Measurements from ENCODE around the gene SCGN.

GRCh38 chr6:25628471-25629197 is 23.4 kb upstream of the SCGN start:
- TF ChIP-seq ARNTL (CRISPR knock-in tag; IDR thresholded peaks at IDR 0.05; ENCODE audit: borderline replicate concordance, low read depth) (no peak), ZNF70 (CRISPR knock-in tag; IDR thresholded peaks at IDR 0.05) (no peak), ZFP3 (CRISPR knock-in tag; IDR thresholded peaks at IDR 0.05) (no peak), GLIS3 (CRISPR knock-in tag; IDR thresholded peaks at IDR 0.05) (no peak), ZFP30 (CRISPR knock-in tag; IDR thresholded peaks at IDR 0.05) (no peak), OSR1 (CRISPR knock-in tag; IDR thresholded peaks at IDR 0.05) (no peak), TSHZ2 (CRISPR knock-in tag; IDR thresholded peaks at IDR 0.05) (no peak), ZNF8 (CRISPR knock-in tag; IDR thresholded peaks at IDR 0.05) (no peak), ISL1 (CRISPR knock-in tag; IDR thresholded peaks at IDR 0.05) (no peak), CSRNP3 (CRISPR knock-in tag; IDR thresholded peaks at IDR 0.05) (no peak), RARB (CRISPR knock-in tag; IDR thresholded peaks at IDR 0.05) (no peak)
- TF ChIP-seq, protein P1, sequence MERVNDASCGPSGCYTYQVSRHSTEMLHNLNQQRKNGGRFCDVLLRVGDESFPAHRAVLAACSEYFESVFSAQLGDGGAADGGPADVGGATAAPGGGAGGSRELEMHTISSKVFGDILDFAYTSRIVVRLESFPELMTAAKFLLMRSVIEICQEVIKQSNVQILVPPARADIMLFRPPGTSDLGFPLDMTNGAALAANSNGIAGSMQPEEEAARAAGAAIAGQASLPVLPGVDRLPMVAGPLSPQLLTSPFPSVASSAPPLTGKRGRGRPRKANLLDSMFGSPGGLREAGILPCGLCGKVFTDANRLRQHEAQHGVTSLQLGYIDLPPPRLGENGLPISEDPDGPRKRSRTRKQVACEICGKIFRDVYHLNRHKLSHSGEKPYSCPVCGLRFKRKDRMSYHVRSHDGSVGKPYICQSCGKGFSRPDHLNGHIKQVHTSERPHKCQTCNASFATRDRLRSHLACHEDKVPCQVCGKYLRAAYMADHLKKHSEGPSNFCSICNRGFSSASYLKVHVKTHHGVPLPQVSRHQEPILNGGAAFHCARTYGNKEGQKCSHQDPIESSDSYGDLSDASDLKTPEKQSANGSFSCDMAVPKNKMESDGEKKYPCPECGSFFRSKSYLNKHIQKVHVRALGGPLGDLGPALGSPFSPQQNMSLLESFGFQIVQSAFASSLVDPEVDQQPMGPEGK (CRISPR knock-in tag; IDR thresholded peaks at IDR 0.05; ENCODE audit: borderline replicate concordance) = no peak
- TF ChIP-seq, protein P2, sequence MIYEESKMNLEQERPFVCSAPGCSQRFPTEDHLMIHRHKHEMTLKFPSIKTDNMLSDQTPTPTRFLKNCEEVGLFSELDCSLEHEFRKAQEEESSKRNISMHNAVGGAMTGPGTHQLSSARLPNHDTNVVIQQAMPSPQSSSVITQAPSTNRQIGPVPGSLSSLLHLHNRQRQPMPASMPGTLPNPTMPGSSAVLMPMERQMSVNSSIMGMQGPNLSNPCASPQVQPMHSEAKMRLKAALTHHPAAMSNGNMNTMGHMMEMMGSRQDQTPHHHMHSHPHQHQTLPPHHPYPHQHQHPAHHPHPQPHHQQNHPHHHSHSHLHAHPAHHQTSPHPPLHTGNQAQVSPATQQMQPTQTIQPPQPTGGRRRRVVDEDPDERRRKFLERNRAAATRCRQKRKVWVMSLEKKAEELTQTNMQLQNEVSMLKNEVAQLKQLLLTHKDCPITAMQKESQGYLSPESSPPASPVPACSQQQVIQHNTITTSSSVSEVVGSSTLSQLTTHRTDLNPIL (CRISPR knock-in tag; IDR thresholded peaks at IDR 0.05; ENCODE audit: low read depth) = no peak
- TF ChIP-seq, protein P3, sequence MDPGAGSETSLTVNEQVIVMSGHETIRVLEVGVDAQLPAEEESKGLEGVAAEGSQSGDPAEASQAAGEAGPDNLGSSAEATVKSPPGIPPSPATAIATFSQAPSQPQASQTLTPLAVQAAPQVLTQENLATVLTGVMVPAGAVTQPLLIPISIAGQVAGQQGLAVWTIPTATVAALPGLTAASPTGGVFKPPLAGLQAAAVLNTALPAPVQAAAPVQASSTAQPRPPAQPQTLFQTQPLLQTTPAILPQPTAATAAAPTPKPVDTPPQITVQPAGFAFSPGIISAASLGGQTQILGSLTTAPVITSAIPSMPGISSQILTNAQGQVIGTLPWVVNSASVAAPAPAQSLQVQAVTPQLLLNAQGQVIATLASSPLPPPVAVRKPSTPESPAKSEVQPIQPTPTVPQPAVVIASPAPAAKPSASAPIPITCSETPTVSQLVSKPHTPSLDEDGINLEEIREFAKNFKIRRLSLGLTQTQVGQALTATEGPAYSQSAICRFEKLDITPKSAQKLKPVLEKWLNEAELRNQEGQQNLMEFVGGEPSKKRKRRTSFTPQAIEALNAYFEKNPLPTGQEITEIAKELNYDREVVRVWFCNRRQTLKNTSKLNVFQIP (CRISPR knock-in tag; IDR thresholded peaks at IDR 0.05; ENCODE audit: borderline replicate concordance, low read depth) = no peak

Measured in SK-N-SH treated with all-trans-retinoic acid at 6 μM for 48 hours (cell line).